GM21619 (cell line): ENCODE data around the gene PBLD.
"Not testable (repeated sequence)": the region's sequence is repeated elsewhere in the genome, so short reads cannot be mapped to it uniquely, and the experiment has no call there.

ENCODE experiments used
- ATAC-seq: cut with Tn5 transposase; IDR thresholded peaks from one replicate; pipeline ENCODE4 v1.9.1; 2021; ENCODE audit not compliant: unreplicated experiment

PBLD gene

DNA sequence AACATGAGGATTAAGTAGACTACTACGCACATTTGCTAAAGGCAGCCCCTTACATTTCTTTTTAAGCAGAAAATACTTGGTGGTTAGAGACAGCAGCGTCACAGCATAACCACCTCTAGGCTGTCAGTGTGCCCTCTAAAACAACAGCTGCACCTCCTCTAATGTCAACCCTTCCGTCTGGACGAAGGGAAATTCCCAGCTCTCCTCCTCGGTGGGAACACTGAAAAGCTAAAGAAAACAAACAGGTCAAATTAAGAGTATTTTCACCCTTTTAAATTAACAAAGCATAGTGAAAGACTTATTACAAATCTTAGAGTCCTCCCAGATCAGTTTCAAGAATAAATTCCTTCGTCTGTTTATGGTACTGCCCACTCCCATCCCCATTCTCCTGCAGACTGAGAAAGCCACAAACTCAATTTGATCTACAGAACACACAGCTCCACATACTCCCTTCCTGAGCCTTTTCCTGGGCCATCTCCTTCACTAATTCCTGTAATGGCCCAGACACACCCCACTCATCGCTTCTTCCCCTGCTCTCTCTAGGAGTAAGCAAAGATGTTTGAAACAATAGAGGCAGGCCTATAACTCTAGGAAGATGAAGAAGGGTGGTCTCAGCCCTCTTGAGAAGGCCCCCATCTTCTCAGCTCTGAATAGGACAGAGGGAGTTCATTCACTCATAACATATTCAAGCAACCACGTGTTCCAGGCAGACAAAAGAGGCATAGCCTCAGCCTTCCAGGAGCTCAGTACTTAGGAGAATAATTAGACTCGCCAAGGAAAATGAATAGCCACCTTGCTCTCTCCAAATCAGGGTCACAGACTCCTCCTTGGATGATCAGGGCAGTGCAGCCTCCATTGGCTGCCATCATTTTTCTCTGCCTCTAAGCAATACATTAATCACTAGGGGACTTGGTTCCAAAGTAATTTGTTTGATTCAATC lies 48.4 kb downstream of the PBLD start:
- ATAC-seq = no peak

DNA sequence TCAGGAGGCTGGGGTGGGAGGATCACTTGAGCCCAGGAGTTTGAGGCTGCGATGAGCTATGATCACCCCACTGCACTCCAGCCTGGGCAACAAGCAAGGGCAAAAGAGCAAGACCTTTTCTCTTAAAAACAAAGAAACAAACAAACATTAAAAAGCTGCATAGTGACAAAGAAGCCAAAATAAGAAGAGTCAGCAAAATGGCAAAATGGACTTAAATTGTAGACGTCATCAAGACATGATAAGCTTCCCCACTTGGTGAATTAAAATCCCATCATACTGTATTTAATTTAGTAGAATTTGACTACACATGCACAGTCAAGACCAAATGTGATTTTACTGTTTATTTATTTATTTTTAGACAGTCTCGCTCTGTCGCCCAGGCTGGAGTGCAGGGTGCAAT lies 52.0 kb downstream of the PBLD start:
- ATAC-seq = no peak

DNA sequence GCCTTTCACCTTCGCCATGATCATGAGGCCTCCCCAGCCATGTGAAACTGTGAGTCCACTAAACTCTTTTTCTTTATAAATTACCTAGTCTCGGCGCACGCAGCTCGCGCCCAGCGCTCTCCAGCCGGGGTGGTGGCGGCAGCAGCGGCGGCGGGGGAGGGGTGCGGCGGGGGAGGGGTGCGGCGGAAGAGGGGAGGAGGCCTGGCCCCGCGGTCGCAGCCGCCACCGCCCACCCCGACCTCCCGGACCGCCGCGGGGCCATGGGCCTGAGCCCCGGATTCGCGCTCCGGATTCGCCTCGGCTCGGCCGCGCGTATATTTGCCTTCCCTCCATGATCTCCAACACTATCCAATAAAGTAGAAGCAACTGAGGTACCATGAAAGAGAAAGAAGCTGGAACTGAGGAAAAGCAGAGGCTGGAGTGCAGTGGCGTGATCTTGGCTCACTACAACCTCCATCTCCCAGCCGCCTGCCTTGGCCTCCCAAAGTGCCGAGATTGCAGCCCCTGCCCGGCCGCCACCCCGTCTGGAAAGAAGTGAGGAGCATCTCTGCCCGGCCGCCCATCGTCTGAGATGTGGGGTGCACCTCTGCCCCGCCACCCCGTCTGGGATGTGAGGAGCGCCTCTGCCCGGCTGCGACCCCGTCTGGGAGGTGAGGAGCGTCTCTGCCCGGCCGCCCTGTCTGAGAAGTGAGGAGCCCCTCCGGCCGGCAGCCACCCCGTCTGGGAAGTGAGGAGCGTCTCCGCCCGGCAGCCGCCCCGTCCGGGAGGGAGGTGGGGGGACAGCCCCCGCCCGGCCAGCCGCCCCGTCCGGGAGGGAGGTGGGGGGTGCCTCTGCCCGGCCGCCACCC lies 53.6 kb downstream of the PBLD start:
- not testable (repeated sequence) for ATAC-seq

DNA sequence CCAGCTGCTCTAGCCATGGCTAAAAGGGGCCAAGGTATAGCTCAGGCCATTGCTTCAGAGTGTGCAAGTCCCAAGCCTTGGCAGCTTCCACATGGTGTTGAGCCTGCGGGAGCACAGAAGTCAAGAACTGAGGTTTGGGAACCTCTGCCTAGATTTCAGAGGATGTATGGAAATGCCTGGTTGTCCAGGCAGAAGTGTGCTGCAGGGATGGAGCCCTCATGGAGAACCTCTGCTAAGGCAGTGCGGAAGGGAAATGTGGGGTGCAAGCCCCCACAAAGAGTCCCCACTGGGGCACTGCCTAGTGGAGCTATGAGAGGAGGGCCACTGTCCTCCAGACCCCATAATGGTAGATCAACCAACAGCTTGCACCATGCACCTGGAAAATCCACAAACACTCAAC lies 54.9 kb downstream of the PBLD start:
- ATAC-seq = not testable (repeated sequence)

DNA sequence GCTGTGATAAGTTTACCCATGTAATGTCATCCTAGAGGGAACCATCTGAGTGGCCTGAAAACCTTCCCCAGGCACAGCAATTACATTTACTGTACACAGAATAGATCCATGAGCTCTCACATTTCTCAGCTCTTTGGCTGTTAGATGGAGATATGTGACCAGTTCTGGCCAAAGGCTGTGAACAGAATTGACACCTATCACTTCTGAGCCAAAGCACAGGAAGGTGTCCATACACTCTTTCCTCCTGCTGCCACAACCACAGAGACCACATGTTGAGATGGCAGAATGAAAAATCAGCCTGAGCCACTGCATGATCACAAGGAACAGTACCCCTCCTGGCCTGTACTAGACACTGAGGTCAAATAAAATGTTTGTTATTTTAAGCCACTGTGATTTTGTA lies 56.5 kb downstream of the PBLD start:
- no peak for ATAC-seq

DNA sequence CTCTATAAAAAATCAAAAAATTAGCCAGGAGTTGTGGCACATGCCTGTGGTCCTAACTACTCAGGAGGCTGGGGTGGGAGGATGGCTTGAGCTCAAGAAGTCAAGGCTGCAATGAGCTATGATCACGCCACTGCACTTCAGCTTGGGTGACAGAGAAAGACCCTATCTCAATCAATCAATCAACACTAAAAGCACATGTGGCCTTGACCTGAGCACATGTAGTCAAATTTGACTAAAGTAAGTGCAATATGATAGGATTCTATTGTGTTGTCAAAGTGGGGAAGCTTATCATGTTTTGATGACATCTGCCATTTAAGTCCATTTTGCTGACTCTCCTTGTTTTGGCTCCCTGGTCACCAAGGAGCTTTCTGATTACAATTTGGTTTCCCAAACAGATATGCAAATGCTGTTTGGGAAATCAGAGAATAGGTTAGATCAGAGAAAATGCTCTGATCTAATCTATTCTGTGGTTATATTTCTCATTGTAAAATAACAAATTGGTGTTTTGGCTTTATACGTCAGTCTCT lies 57.1 kb downstream of the PBLD start:
- ATAC-seq = no peak

DNA sequence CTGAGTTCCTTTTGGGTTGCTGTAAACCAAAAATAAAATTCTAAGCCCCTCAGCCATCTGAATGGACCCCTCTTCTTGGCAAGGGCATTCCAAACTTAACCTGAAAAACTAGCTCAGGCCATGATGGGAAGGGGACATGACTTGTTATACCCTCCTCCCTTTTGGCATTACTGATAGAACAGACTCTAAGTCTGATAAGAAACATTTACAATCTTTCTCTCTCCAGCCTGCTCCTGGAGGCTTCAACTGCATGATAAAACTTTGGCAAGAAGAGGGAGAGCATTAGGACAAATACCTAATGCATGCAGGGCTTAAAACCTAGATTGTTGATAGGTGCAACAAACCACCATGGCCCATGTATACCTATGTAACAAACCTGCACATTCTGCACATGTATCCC lies 59.9 kb downstream of the PBLD start:
- no peak for ATAC-seq

DNA sequence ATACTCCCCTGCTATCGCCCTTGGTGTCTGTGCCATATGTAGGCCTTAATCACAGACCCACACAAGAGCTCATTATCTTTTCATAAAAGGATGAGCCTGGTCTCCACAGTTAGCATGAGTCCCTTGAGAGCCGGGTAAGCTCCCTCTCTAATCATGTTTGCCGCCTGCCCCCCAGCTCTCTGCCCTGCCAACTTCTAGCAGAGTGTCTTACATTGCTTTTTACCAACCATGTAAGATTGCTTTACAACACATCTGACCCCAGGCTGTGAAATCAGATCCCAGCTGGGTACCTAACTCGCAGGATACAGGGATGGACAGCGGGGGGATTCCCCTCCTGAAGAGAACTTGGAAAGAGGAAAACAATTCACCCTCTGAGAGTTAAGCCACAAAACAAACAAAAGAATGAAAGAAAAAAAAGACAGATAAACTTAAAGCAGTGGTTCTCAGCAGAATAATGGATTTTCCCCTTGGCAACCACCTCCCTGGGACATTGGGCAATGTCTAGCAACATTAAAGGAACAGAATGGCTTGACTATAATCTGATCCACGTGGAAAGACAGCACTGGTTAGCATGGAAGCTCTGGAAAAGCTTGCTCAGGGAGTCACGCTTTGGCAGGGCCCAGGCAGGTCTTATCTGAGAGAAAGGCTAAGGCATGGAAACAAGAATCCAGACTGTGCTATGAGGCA lies 61.4 kb downstream of the PBLD start:
- no peak for ATAC-seq

DNA sequence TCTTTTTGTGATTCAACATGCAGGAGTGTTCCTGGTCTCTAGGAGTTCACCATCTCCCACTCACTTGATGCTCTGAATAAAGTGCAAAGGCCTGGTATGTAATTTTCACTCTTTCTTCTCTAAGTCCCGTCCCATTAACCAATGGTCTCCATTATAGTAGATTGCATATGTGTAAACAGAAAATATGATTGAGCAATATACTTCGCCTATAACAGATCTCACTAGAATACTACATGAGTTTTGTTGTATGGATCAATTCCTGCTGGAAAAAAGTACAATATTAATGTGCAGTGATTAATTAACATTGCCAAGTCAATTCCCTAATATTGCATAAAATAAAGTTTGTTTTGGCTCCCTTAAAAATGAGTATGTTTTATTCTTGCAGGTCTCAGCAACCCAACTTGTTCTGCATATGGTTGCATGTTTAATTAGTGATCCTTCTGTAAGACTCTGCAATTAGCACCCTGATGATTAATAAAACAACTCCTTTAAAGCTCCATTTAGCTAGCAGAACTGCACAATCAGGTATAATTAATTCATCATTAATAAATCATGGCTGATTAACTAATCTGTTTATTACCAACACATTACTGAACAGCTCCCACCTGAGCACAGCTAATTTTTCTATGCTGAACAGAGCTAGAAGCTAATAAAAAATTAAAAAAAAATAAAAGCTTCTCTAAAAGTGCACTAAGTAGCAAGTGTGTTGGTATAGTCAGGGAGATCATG lies 63.0 kb downstream of the PBLD start:
- ATAC-seq = no peak

DNA sequence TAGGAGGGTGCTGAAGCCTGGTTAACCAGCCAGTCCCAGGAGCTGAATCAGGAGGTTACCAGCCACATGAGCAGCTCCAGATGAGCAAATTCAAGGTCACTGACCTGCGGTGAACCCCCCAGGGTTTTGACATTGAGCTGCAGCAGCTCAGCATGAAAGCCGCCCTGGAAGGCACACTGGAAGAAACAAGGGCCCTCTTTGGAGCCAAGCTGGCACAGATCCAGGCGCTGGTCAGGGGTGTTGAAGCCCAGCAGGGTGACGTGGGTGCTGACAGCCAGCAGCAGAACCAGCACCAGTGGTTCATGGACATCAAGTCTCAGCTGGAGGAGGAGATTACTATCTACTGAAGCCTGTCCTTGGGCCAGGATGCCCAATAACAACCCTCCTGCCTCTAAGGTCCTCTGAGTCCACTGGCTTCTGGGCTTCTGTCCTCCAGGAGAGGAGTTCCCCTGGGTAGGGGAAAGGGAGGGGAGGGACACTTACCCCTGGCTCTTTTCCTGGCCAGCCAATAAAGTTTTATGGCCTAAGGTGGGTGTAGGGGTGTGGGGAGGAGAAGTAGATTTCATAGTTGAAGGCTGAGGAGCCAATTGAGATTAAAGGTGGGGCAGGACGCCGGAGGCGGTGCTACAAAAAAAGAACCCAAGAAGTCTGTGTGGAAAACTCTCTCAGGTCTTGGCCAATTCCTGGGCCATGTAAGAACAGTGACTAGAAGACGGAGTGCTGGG lies 71.4 kb downstream of the PBLD start:
- ATAC-seq = no peak

DNA sequence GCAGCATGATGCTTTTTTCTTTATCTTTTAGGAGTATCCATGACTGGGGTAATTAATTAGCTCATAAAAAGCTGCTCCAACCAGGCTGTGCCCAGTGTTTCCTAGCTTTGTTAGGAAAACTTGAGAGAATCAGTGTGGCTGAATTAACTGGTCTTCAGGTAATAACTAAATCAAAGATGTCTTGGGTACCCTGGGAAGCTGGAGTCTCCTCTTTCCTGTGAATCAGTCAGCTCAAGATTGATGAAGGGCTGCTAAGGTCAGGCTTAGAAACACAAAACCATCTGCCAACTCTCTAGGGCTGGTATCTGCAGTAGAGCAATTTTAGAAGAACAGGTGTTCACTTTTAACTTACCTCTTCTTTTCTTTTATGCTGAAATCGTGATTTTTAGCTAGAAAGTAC lies 79.4 kb downstream of the PBLD start:
- ATAC-seq = no peak

DNA sequence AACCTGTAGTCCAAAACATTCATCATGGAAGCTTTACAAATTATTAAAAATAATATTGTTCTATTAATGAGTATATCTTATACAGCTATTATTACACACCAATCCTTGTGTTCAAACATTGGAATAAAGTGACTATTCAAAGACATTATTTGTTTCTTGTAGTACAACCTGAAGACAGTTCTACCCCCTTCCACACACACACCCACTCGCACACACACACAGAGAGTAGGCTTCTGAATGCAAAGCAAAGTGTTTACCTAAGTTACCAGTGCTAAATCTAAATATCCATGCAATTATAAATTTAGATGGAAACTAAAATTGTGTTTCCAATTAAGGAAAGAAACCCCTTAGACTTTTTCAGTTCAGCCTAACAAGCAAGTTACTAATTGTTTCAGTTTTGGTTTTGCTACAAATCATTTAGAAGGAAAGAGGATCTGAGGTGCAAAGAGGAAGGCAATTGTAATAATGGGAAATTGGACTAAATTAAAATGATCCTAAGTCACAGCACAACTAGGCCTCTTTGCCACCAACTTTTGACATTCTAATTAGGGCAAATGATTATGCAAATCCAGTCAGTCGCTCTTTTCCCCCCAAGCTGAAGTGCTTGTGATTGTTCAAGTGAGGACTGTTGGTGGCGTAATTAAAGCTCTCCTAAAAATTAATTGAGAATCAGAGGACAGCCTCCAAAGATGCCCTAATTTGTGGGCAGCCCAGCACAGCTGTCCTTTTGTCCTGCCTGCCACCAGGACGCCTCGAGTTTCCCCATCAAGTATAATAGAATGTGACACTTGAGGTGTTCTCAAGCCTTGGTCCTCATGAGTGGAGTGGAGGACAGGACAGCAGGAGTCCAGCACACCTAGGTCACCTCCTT lies 80.9 kb downstream of the PBLD start:
- ATAC-seq = peak; percentile 65

DNA sequence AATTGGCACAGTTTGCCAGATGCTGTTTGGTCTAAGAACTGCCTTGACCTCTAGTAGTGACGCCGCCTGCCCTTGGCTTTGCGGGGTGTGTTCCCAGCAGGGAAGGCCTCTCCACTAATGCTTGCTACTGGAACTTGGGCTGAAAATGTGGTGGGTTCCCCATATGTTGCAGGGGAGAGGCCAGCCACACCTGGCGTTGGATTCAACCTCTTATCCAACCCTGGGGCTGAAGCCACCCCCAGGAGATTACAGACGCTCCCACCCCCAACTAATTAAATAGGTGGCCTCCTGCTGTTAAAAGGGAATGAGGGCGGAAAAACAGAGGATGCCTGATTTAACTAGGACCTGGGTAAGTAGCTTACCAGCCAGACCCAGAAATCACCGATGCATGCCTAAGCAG lies 81.6 kb downstream of the PBLD start:
- no peak for ATAC-seq

DNA sequence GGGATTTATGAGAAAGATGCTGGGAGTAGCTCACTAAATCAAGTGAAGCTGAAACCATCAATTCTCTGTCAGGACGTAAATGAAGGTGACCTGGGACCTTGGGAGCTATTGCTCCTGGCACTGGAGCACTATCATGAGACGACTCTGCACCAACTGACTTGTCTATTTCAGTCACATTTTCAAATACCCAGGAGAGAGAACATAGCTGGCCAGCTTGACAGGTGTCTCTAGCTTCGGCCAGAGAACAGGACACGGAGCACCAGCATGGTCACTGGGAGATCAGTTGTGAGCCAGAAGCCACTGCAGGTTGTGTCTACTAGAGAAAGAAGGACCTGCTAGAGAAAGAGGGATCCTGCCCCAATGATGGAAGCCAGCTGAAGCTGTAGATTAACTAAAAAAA lies 83.4 kb downstream of the PBLD start:
- ATAC-seq = no peak

DNA sequence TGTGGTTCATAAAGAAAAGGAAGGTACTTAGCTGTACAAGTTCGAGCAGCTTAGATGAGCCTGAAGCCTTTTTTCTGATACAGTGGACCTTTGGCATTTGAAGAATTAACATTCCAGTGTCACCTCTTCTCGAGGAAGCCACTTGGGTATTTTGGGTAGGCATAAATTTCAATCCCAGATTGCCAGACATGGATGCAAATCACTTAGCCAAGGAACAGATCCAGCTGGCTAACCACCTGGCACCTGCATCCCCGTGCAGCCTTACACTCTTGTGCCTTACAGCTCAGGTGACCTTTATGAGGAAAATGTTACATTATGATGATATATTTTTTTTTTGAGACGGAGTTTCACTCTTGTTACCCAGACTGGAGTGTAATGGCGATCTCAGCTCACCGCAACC lies 84.8 kb downstream of the PBLD start:
- ATAC-seq = no peak

DNA sequence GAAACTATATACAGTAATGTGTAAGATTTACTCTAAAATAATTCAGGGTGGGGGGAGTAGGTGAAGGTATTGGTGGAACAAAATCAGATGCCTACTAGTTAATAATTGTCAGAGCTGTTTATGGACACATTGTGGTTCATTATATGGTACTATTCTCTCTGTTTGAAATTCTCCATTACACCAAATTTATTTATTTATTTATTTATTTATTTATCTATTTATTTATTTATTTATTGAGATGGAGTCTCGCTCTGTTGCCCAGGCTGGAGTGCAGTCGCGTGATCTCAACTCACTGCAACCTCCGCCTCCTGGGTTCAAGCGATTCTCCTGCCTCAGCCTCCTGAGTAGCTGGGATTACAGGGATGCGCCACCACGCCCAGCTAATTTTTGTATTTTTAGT lies 86.3 kb downstream of the PBLD start:
- not testable (repeated sequence) for ATAC-seq

DNA sequence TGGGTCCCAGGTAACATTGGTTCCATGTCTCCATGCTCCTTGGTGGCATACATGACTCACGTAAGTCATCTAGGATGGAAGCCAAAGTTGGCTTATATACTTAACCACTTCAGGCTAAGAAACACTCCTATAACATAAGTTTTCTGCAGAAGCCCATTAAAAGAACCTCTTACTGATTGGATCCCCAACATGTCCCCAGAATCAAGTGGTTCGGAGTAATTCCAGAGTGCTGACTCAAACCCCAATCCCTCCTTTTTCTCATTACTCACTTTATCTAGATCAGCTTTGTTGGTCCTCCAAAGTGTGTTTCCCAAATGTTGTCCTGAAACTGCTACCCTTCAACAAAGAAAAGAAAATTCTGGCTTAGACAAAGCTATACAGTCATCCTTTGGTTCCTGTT lies 90.7 kb downstream of the PBLD start:
- no peak for ATAC-seq

DNA sequence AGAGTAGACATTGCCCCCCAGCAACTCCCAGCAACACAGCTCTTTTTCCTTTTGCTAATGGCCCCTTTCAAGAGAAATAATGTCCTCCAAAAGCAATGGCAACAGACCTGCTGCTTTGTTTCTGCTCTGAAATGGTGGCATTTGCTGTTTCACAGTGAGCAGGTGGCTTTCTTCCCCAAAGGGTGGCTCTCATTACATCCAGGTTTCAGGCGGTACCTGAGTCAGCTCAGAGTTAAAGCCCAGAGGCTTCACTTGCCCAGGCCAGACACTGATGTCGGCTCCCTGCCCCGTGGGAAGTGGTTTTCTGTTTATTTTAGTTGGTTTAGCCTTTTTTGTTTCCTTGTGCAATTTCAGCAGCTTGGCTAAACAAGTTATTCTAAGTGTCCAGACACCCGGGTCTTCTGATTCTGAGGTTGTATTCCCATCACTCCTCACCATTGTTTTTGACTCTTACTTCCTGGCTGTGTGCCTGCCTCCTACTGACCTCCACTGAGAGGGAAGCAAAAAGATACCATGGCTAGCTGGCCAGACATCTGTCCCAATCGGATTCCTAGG lies 93.1 kb downstream of the PBLD start:
- no peak for ATAC-seq

DNA sequence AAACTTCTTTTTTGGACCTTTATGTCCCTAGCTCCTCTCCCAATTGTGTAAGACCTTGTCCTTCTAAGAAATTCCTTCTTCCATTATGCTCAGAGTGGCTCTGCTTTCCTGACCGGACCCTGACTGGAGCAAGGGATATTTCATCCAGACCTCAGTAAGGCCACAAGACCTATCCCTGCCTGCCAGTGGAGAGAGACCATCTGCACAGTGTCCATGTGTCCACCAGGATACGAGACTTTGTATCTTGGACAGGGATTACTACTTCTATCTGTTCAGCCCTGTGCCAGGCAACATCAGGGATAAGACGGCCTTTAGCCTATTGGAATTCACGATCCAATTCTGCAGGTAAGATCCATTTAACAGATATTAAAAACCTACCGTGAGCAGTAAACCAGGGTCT lies 93.7 kb downstream of the PBLD start:
- ATAC-seq = no peak
